GM23248 (cell line): ENCODE results near the gene CLCNKB. TPM values are rescaled to one million over a fixed set of nuclear protein-coding genes. Genes with fewer than 3 reads are reported as not detected.
"Not testable (repeated sequence)": the region's sequence is repeated elsewhere in the genome, so short reads cannot be mapped to it uniquely, and the experiment has no call there.

Experiments used
- DNase-seq: peaks from one replicate; pipeline ENCODE4 v3.0.0-alpha.2; 2015
- H2AFZ ChIP-seq: fragments of 200-600 bp; sonication (generic); 2 replicates; pipeline ENCODE4 v1.6.1; 2016; ENCODE audit warnings: antibody characterized with exemption
- H3F3A ChIP-seq: fragments of 200-600 bp; sonication (generic); 2 replicates; pipeline ENCODE4 v1.6.1; 2016; ENCODE audit warnings: mild to moderate bottlenecking, antibody characterized with exemption, mixed run types; ENCODE audit not compliant: insufficient read depth
- H3K27ac ChIP-seq: fragments of 200-600 bp; sonication (generic); 2 replicates; pipeline ENCODE4 v1.5.1; 2016; ENCODE audit warnings: mild to moderate bottlenecking
- H3K27me3 ChIP-seq: fragments of 200-600 bp; sonication (generic); replicated peaks from 2 replicates; pipeline ENCODE4 v1.6.1; 2016; ENCODE audit warnings: mild to moderate bottlenecking; ENCODE audit not compliant: insufficient read depth
- H3K36me3 ChIP-seq: fragments of 200-600 bp; sonication (generic); 2 replicates; pipeline ENCODE4 v1.6.1; 2016; ENCODE audit warnings: low read depth, mild to moderate bottlenecking
- H3K4me1 ChIP-seq: fragments of 200-600 bp; sonication (generic); 2 replicates; pipeline ENCODE4 v1.6.1; 2016; ENCODE audit warnings: mild to moderate bottlenecking; ENCODE audit not compliant: insufficient read depth
- H3K4me2 ChIP-seq: fragments of 200-600 bp; sonication (generic); one replicate; pipeline ENCODE4 v1.6.1; 2016; ENCODE audit warnings: mild to moderate bottlenecking; ENCODE audit not compliant: unreplicated experiment
- H3K4me3 ChIP-seq: fragments of 200-600 bp; sonication (generic); 2 replicates; pipeline ENCODE4 v1.5.1; 2016; ENCODE audit warnings: mild to moderate bottlenecking
- H3K79me2 ChIP-seq: fragments of 200-600 bp; sonication (generic); 2 replicates; pipeline ENCODE4 v1.6.1; 2016; ENCODE audit warnings: mild to moderate bottlenecking; ENCODE audit not compliant: insufficient read depth
- H3K9ac ChIP-seq: fragments of 200-600 bp; sonication (generic); 2 replicates; pipeline ENCODE4 v1.6.1; 2016; ENCODE audit warnings: mild to moderate bottlenecking
- H3K9me2 ChIP-seq: fragments of 200-600 bp; sonication (generic); 2 replicates; pipeline ENCODE4 v1.6.1; 2016; ENCODE audit warnings: mixed run types, mild to moderate bottlenecking, moderate library complexity; ENCODE audit not compliant: insufficient read depth
- H3K9me3 ChIP-seq: fragments of 200-600 bp; sonication (generic); one replicate; pipeline ENCODE4 v1.6.1; 2017; ENCODE audit warnings: low read depth
- H4K20me1 ChIP-seq: fragments of 200-600 bp; sonication (generic); 2 replicates; pipeline ENCODE4 v1.6.0; 2016; ENCODE audit not compliant: insufficient read depth
- EZH2 ChIP-seq: fragments of 200-600 bp; sonication (generic); IDR thresholded peaks from 2 replicates; pipeline ENCODE4 v1.6.1; 2018; ENCODE audit warnings: antibody characterized with exemption, mild to moderate bottlenecking; ENCODE audit not compliant: insufficient read depth, poor library complexity, severe bottlenecking
- EZH2phosphoT487 ChIP-seq: fragments of 200-600 bp; sonication (generic); IDR thresholded peaks from 2 replicates; pipeline ENCODE4 v1.6.1; 2018; ENCODE audit warnings: antibody characterized with exemption, moderate library complexity, mild to moderate bottlenecking, low read depth; ENCODE audit not compliant: insufficient read depth
- WGBS, 2 experiments: methylation state at CpG; one replicate each; pipeline ENCODE4 v1.1.6; 2015 to 2017; ENCODE audit warnings: low lambda C conversion rate in 2 of 2, low coverage in 1 of 2; ENCODE audit errors: missing lambda C conversion rate in 2 of 2; 5-methylcytosine and 5-hydroxymethylcytosine counted together
- in situ Hi-C: fragments of 300-500 bp; cut with MboI; formaldehyde crosslinking; loops from 2 replicates; pipeline ENCODE4 v1.15.0; 2020
- polyA plus RNA-seq: library from polyadenylated mRNA; unstranded; fragments of >200 nt; fragmentation: Nextera tagmentation; extraction: Ambion mirVana; gene quantifications from 2 replicates; pipeline ENCODE4 v1.2.1, GENCODE V29; 2016
- total RNA-seq: library from RNA; depleted of rRNA; stranded (reverse); fragments of >200 nt; shearing (Covaris generic); gene quantifications from 2 replicates; pipeline ENCODE4 v1.2.3, GENCODE V29; 2014

CLCNKB gene
- total and polyA plus RNA-seq, 2 experiments from 2014 or later: not detected

DNA sequence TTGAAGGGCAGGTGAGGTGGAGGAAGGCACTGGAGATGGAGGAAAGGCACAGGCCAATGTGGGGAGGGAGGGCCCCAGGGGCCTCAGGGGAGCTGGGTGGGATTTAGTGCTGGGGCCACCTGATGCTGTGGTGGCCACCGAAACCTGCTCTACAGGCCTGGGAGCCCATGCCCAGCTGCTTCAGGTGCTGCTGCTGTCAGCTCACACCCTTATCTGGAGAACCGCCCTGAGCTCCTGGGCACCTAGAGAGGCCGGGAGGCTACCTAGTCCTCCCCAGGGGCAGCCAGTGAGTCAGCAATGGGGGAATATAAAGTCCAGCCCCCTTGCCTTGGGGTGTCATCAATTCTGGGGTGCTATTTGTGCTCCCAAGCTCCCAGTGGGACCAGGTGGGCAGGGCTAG is 17.7 kb downstream of the CLCNKB start:
- no peaks in the 10 kb centered on the region for H3K9me2 ChIP-seq
- H3K4me1 ChIP-seq: no peaks in the 10 kb centered on the region
- no peaks in the 10 kb centered on the region for H3F3A ChIP-seq
- no peak overlapping the region for H2AFZ ChIP-seq
- DNase-seq: no peak
- no peak overlapping the region for H3K4me3 ChIP-seq
- TF ChIP-seq EZH2phosphoT487 (no peak), EZH2 (no peak)
- H4K20me1 ChIP-seq: no peaks in the 10 kb centered on the region
- in situ Hi-C loops: no loop called here
- peaks cover 7% of the 10 kb centered on the region; the same call in 1 of the 2 replicates for H3K27me3 ChIP-seq
- H3K9ac ChIP-seq: no peak overlapping the region
- H3K27ac ChIP-seq: no peak overlapping the region
- no peaks in the 10 kb centered on the region for H3K9me3 ChIP-seq
- WGBS, 2 experiments: 92 to 100% methylated on average over 2 to 3 of the region's 3 CpGs
- no peaks in the 10 kb centered on the region for H3K36me3 ChIP-seq
- H3K4me2 ChIP-seq: no peak overlapping the region
- no peaks in the 10 kb centered on the region for H3K79me2 ChIP-seq

- DNase-seq, H3K9me3 ChIP-seq, H2AFZ ChIP-seq, H3K4me1 ChIP-seq, in situ Hi-C loops, H3K27me3 ChIP-seq, H3K4me3 ChIP-seq, H3K9ac ChIP-seq, H4K20me1 ChIP-seq, H3K9me2 ChIP-seq, H3F3A ChIP-seq, H3K27ac ChIP-seq, H3K79me2 ChIP-seq, H3K4me2 ChIP-seq, H3K36me3 ChIP-seq: not testable (repeated sequence)
- 55 to 70% methylated on average over 5 to 18 of the region's 18 CpGs for WGBS, 2 experiments
Observed at GRCh38 chr1:16061989-16062686, 18.6 kb downstream of the CLCNKB start.

DNA sequence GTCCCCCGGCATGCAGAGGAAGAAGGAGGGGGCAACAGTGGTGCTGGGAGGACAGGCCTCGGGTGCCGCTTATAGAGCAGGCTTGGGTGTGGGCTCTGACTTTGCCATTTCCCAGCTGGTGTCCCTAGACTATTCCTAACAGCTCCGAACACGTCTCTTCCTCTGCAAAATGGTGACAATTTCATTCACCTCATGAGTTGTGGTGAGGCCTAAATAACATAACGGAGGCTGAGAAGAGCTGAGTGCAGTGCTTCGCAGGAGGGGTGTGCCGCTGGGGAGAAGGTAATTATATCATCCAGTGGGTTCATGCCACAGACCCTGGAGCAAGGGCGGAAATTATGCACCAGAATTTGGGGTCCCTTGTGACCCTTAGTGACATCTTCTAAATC is 19.1 kb downstream of the CLCNKB start:
- H3K4me3 ChIP-seq, H3K9me2 ChIP-seq, H3K27me3 ChIP-seq, H3K79me2 ChIP-seq, H2AFZ ChIP-seq, H3K9ac ChIP-seq, H3K27ac ChIP-seq, H3K9me3 ChIP-seq, H3K4me1 ChIP-seq, DNase-seq, H3K4me2 ChIP-seq, in situ Hi-C loops, H3K36me3 ChIP-seq, H3F3A ChIP-seq, H4K20me1 ChIP-seq: not testable (repeated sequence)
- WGBS, 2 experiments: 75 to 77% methylated on average over 9 of the region's 9 CpGs

- no peak for DNase-seq
- Histone ChIP-seq H3K4me2 (no peak overlapping the region), H4K20me1 (no peaks in the 10 kb centered on the region), H3K36me3 (no peaks in the 10 kb centered on the region), H3K4me1 (no peaks in the 10 kb centered on the region), H3F3A (no peaks in the 10 kb centered on the region), H3K27ac (no peak overlapping the region), H3K27me3 (peaks cover 7% of the 10 kb centered on the region; the same call in 1 of the 2 replicates), H2AFZ (no peak overlapping the region), H3K4me3 (no peak overlapping the region), H3K79me2 (no peaks in the 10 kb centered on the region), H3K9me2 (no peaks in the 10 kb centered on the region), H3K9me3 (no peaks in the 10 kb centered on the region), H3K9ac (no peak overlapping the region)
- 94 to 97% methylated on average over 15 of the region's 15 CpGs for WGBS, 2 experiments
- TF ChIP-seq EZH2phosphoT487 (no peak), EZH2 (no peak)
- in situ Hi-C loops: no loop called here
Observed at GRCh38 chr1:16063226-16063829, 19.7 kb downstream of the CLCNKB start.

DNA sequence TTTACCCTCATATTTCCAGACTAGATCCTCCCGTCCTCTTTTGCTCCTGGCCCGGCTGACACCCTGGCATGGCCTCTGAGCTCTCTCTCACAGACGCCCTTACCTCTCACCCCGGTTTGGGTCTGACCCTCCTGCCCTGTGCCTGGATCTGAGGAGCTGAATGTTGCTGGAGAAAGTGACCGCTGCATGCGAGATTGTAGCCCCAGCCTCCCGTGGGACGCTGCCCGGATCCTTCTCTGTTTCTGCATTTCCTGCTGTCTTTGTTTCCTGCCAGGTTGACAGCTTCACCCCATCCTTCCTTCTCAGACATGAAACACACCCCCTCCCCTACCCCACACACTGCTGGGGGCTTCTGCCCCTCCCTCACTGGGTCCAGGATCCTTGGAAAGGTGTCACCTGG is 20.3 kb downstream of the CLCNKB start:
- TF ChIP-seq EZH2 (no peak), EZH2phosphoT487 (no peak)
- no peaks in the 10 kb centered on the region for H3K36me3 ChIP-seq
- no peaks in the 10 kb centered on the region for H3K9me2 ChIP-seq
- H3K4me1 ChIP-seq: no peaks in the 10 kb centered on the region
- H4K20me1 ChIP-seq: no peaks in the 10 kb centered on the region
- H3K9ac ChIP-seq: no peak overlapping the region
- no peak overlapping the region for H3K27ac ChIP-seq
- DNase-seq: no peak
- H3F3A ChIP-seq: no peaks in the 10 kb centered on the region
- in situ Hi-C loops: no loop called here
- H3K79me2 ChIP-seq: no peaks in the 10 kb centered on the region
- no peak overlapping the region for H3K4me3 ChIP-seq
- H3K9me3 ChIP-seq: no peaks in the 10 kb centered on the region
- 43 to 51% methylated on average over 6 to 9 of the region's 9 CpGs for WGBS, 2 experiments
- H3K4me2 ChIP-seq: no peak overlapping the region
- H3K27me3 ChIP-seq: peaks cover 7% of the 10 kb centered on the region; the same call in 1 of the 2 replicates
- no peak overlapping the region for H2AFZ ChIP-seq
